Activated CD4-positive, alpha-beta T cell treated with anti-CD3 and anti-CD28 coated beads for 4 hours (primary cell): Measurements from ENCODE around the gene MED17.

Experiments used
- DNase-seq, 2 donors: peaks; one replicate each; pipeline ENCODE4 v3.0.0-alpha.2; 2020

The MED17 gene

GRCh38 chr11:93852242-93852641 is 68.2 kb downstream of the MED17 start:
- no peak for DNase-seq

- no peak for DNase-seq
Measured at GRCh38 chr11:93857413-93858120, 73.5 kb downstream of the MED17 start.

GRCh38 chr11:93858121-93858775 is 74.2 kb downstream of the MED17 start:
- DNase-seq = no peak

- no peak for DNase-seq
Measured at GRCh38 chr11:93861808-93862207, 77.7 kb downstream of the MED17 start.
